Uterus (tissue), 2 donors: ENCODE measurements around the gene KHSRP.
"Not testable (repeated sequence)": the region's sequence is repeated elsewhere in the genome, so short reads cannot be mapped to it uniquely, and the experiment has no call there.

Source experiments
- CTCF ChIP-seq, 4 experiments: fragments of 200-600 bp in 2 of 4; fragments of 450-650 bp in 2 of 4; sonication (generic) in 2 of 4; IDR thresholded peaks; one replicate each; pipeline ENCODE4 v1.5.1; 2016 to 2019; ENCODE audit warnings: antibody characterized with exemption in 4 of 4, mild to moderate bottlenecking in 2 of 4, moderate library complexity in 1 of 4
- POLR2A ChIP-seq, 2 donors: fragments of 450-650 bp; IDR thresholded peaks; one replicate each; pipeline ENCODE4 v1.6.1; 2016; ENCODE audit warnings: antibody characterized with exemption in 2 of 2, mild to moderate bottlenecking in 1 of 2, moderate library complexity in 1 of 2

DNA sequence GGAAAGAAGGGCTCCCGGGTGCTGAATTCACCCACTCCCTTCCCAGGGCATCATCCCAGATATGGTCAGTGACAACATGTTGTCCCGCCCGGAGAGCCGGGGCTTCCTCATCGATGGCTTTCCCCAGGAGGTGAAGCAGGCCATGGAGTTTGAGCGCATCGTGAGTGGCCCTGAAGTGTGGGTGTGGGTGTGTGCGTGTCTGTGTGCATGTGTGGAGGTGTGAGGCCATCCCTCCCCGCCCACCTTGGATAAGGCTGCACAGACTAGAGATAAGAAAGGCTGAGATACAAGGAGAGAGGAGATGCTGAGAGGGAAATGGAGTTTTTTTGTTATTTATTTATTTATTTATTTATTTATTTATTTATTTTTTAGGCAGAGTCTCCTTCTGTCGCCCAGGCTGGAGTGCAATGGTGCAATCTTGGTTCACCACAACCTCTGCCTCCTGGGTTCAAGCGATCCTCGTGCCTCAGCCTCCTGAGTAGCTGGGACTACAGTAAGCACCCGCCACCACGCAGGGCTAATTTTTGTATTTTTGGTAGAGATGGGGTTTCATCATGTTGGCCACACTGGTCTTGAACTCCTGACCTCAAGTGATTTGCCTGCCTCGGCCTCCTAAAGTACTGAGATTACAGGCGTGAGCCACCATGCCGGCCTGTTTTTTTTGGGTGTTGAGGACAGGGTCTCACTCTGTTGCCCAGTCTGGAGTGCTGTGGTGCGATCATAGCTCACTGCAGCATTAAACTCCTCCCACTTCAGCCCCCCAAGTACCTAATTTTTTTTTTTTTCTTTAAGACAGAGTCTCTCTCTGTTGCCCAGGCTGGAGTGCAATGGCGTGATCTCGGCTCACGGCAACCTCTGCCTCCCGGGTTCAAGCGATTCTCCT, 24.3 kb downstream of the KHSRP start:
- not testable (repeated sequence) for TF ChIP-seq CTCF, POLR2A (IDR thresholded peaks at IDR 0.05)
